ENCODE results near the gene SLC39A11.
"Not testable (repeated sequence)": the region's sequence is repeated elsewhere in the genome, so short reads cannot be mapped to it uniquely, and the experiment has no call there.

SLC39A11 gene

GRCh38 chr17:72714357-72714966, 378.0 kb downstream of the SLC39A11 start:
- no peak for DNase-seq (ENCODE audit: low spot score)

- DNase-seq (ENCODE audit: low spot score), result no peak
Measured at GRCh38 chr17:72713701-72714100, 378.8 kb downstream of the SLC39A11 start.

- no peak for DNase-seq (ENCODE audit: low spot score)
Measured at GRCh38 chr17:72711521-72712310, 380.8 kb downstream of the SLC39A11 start.

GRCh38 chr17:72710834-72711233, 381.7 kb downstream of the SLC39A11 start:
- no peak for DNase-seq (ENCODE audit: low spot score)

- DNase-seq (ENCODE audit: low spot score), result no peak
Measured at GRCh38 chr17:72710202-72710601, 382.3 kb downstream of the SLC39A11 start.

- not testable (repeated sequence) for DNase-seq (ENCODE audit: low spot score)
Measured at GRCh38 chr17:72708682-72709081, 383.8 kb downstream of the SLC39A11 start.

GRCh38 chr17:72707881-72708280, 384.6 kb downstream of the SLC39A11 start:
- no peak for DNase-seq (ENCODE audit: low spot score)

GRCh38 chr17:72706396-72706981, 386.0 kb downstream of the SLC39A11 start:
- no peak for DNase-seq (ENCODE audit: low spot score)

GRCh38 chr17:72705905-72706395, 386.5 kb downstream of the SLC39A11 start:
- no peak for DNase-seq (ENCODE audit: low spot score)

GRCh38 chr17:72702998-72703397, 389.5 kb downstream of the SLC39A11 start:
- no peak for DNase-seq (ENCODE audit: low spot score)

- DNase-seq (ENCODE audit: low spot score), result no peak
Measured at GRCh38 chr17:72702136-72702735, 390.3 kb downstream of the SLC39A11 start.

- no peak for DNase-seq (ENCODE audit: low spot score)
Measured at GRCh38 chr17:72700226-72700625, 392.3 kb downstream of the SLC39A11 start.

GRCh38 chr17:72699545-72699944, 392.9 kb downstream of the SLC39A11 start:
- peak; percentile 42 for DNase-seq (ENCODE audit: low spot score)

GRCh38 chr17:72697602-72698146, 394.8 kb downstream of the SLC39A11 start:
- peak; percentile 83 for DNase-seq (ENCODE audit: low spot score)

- no peak for DNase-seq (ENCODE audit: low spot score)
Measured at GRCh38 chr17:72696721-72697120, 395.8 kb downstream of the SLC39A11 start.

- DNase-seq (ENCODE audit: low spot score), result no peak
Measured at GRCh38 chr17:72696156-72696555, 396.3 kb downstream of the SLC39A11 start.

GRCh38 chr17:72693956-72694355, 398.5 kb downstream of the SLC39A11 start:
- no peak for DNase-seq (ENCODE audit: low spot score)

- DNase-seq (ENCODE audit: low spot score), result no peak
Measured at GRCh38 chr17:72693151-72693878, 399.2 kb downstream of the SLC39A11 start.

GRCh38 chr17:72692676-72693075, 399.8 kb downstream of the SLC39A11 start:
- DNase-seq (ENCODE audit: low spot score), result no peak

- no peak for DNase-seq (ENCODE audit: low spot score)
Measured at GRCh38 chr17:72691586-72691985, 400.9 kb downstream of the SLC39A11 start.

- DNase-seq (ENCODE audit: low spot score), result no peak
Measured at GRCh38 chr17:72691017-72691416, 401.5 kb downstream of the SLC39A11 start.

- no peak for DNase-seq (ENCODE audit: low spot score)
Measured at GRCh38 chr17:72687886-72688285, 404.6 kb downstream of the SLC39A11 start.
